T-helper 17 cell (primary cell): ENCODE data around the gene MTOR. TPM values are rescaled to one million over a fixed set of nuclear protein-coding genes. Genes with fewer than 3 reads are reported as not detected.

ENCODE experiments used
- ATAC-seq: fragments of 150-1000 bp; cut with Tn5 transposase; 2 replicates; pipeline ENCODE4 v1.10.0; 2021; ENCODE audit warnings: mild to moderate bottlenecking, moderate library complexity
- DNase-seq, 3 donors: peaks; one replicate each; pipeline versions ENCODE4 v3.0.0 to v3.0.0-alpha.2; 2020 to 2021
- H3K9me3 ChIP-seq: one replicate; pipeline ENCODE4 v1.7.0; 2013; ENCODE audit warnings: low read length, mild to moderate bottlenecking; ENCODE audit not compliant: control insufficient read depth, poor library complexity, severe bottlenecking
- H3K27ac Mint-ChIP-seq: one replicate; pipeline ENCODE4 v1.8.0; 2022; ENCODE audit warnings: mild to moderate bottlenecking, moderate library complexity, mixed read lengths
- H3K27me3 Mint-ChIP-seq: one replicate; pipeline ENCODE4 v1.8.0; 2022; ENCODE audit warnings: mixed read lengths
- H3K36me3 Mint-ChIP-seq: one replicate; pipeline ENCODE4 v1.8.0; 2022; ENCODE audit warnings: low read depth, mixed read lengths
- H3K4me1 Mint-ChIP-seq: one replicate; pipeline ENCODE4 v1.8.0; 2022; ENCODE audit warnings: mild to moderate bottlenecking, mixed read lengths
- H3K4me3 Mint-ChIP-seq: one replicate; pipeline ENCODE4 v1.8.0; 2022; ENCODE audit warnings: mild to moderate bottlenecking, moderate library complexity, mixed read lengths
- total RNA-seq, 4 donors: library from RNA in 2 of 4; stranded (reverse) in 2 of 4; gene quantifications; one replicate each; pipeline ENCODE4 v1.2.3 and lab custom pipeline; 2022 to 2026

The MTOR gene
- total RNA-seq, 2 donors from 2014 or later: 47.3 to 50.0 TPM

DNA sequence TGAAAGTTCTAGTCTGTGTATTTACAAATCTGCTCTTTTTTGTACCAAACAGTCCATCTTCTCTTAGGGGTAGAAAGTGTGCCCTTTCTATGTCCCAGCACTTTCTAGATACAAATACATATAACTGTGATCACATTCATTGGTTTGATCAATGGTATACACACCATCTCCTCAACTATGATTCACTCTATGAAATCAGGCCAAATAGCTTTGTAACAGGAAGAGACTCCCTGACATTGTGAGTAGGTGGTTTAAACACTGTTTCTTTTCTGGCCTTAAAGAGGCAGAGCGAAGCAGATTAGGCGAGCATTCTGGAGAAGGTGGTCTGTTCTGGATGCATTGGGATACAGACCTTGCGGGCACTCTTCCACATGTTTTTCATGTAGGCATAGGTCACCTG is 123.4 kb downstream of the MTOR start:
- no peaks in the 10 kb centered on the region for H3K9me3 ChIP-seq
- Mint-ChIP-seq H3K27me3 (no peaks in the 10 kb centered on the region), H3K36me3 (peaks cover 9% of the 10 kb centered on the region), H3K4me1 (no peaks in the 10 kb centered on the region), H3K4me3 (no peak overlapping the region), H3K27ac (no peak overlapping the region)
- DNase-seq (no peak), ATAC-seq (no peak)

DNA sequence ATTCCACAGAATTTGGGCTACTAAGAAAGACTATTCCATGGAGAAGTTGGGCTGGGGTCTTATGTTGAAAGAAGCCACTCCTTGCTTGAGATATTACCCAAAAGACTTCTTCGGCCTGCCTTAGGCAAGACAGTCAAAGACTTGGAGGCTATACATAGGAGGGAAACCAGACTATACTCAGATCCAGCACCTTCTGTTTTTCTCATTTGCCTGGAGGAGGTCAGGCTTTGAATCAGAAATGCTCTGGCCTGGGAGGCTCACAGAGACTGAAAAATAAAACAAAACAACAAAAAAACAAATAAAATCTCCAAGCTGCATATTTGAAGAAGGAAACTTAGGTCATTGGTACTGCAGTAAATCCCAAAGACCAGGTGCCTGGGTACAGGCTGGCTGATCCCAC is 124.3 kb downstream of the MTOR start:
- Mint-ChIP-seq H3K36me3 (peaks cover 6% of the 10 kb centered on the region), H3K27ac (no peak overlapping the region)

DNA sequence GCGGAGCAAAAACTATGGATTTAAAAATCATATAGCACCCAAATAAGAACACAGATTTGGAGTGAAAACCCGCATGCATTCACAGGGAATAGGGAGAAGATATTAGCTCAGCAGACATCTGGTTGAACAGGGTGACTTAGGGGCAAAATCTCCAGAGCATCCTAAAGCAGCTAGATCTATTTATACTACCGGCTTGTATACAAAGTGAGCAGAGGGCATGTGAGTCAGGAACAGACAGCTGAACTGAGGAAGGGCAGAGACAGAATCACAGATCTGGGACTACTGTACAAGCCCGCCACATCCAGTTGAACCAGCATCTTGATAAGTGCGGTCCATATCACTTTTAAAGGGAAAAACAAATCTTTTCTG is 127.5 kb downstream of the MTOR start:
- H3K9me3 ChIP-seq: no peaks in the 10 kb centered on the region
- Mint-ChIP-seq H3K27me3 (no peaks in the 10 kb centered on the region), H3K4me1 (no peaks in the 10 kb centered on the region), H3K27ac (no peak overlapping the region), H3K4me3 (no peak overlapping the region), H3K36me3 (peaks cover 13% of the 10 kb centered on the region)
- ATAC-seq: no peak
- no peak for DNase-seq

More for the DNA sequence above, 124.3 kb downstream of the MTOR start:
- H3K9me3 ChIP-seq: no peaks in the 10 kb centered on the region
- DNase-seq (no peak), ATAC-seq (no peak)
- H3K4me3 Mint-ChIP-seq: no peak overlapping the region
- no peaks in the 10 kb centered on the region for H3K4me1 Mint-ChIP-seq
- H3K27me3 Mint-ChIP-seq: no peaks in the 10 kb centered on the region

DNA sequence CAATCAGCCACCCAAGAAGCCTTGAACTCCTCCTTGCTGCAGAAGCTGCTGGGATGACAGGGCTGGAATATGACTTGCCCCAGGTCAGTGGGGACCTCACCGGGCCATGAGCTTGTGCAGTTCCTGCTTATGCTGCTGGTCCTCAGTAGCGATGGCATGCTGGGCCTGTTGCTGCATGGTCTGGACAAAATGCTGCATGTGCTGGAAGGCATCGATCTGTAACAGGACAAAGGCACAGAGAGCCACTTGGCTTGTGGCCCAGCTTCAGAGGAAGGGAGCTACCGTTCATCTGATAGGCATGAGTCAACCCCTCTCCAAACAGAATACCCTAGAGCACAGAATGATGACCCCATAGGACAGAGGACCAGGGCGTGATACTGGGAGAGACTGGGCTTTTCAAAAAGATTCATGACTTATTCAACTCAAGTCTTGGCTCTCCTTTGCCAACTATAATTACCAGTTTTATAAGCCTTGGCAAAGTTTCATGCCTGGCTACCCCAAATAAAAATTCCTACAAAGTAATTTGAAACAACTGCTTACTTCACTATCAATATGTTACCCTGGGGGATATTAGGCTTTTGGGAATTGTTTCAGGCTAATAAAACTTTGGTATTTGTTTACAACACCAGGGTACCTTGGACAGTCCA is 128.0 kb downstream of the MTOR start:
- H3K36me3 Mint-ChIP-seq: peaks cover 15% of the 10 kb centered on the region
- no peak overlapping the region for H3K27ac Mint-ChIP-seq

DNA sequence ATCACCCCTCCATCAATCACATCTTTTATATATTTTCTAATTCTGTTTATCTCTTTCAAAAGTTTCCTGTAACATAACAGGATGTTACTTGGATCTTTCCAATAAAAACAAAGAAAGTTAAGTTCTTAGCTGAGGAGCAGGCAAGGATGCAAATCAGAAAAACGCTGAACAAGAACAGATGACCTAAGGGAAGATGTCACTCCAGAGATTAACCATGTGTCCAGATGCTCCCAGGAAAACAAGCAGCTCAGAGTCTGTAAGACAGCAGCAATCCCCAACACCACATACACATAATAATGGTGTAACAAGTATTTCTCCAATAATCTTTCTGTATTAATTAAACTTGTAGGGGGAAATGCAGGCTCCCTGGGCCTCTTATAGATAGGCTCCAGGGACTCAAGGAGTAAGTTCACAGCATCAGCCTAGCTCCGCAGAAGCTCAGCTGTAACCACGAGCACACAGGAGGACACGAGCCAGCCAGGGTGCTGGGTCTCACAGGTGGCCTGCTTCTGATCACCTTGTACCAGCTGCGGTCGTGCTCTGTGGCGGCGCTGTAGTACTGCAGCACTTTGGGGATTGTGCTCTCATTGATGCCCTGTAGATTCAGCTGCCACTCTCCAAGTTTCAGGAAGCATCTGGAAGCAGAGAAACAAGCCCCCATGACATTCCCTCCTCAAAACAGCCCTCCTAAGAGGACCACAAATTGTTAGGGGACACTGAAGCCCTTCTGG is 129.6 kb downstream of the MTOR start:
- Mint-ChIP-seq H3K36me3 (peaks cover 14% of the 10 kb centered on the region), H3K27ac (no peak overlapping the region), H3K27me3 (no peaks in the 10 kb centered on the region), H3K4me3 (no peak overlapping the region), H3K4me1 (no peaks in the 10 kb centered on the region)
- no peak for ATAC-seq
- DNase-seq: no peak
- H3K9me3 ChIP-seq: no peaks in the 10 kb centered on the region

More for the DNA sequence above, 128.0 kb downstream of the MTOR start:
- H3K9me3 ChIP-seq: no peaks in the 10 kb centered on the region
- no peak for ATAC-seq
- H3K4me3 Mint-ChIP-seq: no peak overlapping the region
- H3K27me3 Mint-ChIP-seq: no peaks in the 10 kb centered on the region
- H3K4me1 Mint-ChIP-seq: no peaks in the 10 kb centered on the region
- no peak for DNase-seq

DNA sequence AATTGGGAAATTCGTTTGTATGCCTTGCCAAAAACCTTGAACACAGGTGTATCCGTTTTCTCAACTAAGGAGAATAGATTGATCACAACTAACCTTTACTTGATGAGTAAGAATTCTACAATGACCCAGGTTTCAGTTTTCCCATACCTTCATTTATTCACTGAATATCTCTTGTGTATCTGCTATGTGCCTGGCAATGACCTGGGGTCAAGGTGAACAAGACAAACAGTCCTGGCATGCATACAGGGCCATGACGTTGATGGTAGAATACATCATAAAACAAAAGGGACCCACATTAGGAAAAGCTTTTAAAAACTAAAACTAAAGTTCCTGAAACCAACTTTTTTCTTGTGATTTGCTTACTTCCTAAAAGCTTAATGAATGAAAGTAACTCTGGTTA is 130.5 kb downstream of the MTOR start:
- peaks cover 17% of the 10 kb centered on the region for H3K36me3 Mint-ChIP-seq
- H3K9me3 ChIP-seq: no peaks in the 10 kb centered on the region
- H3K4me3 Mint-ChIP-seq: no peak overlapping the region
- H3K4me1 Mint-ChIP-seq: no peaks in the 10 kb centered on the region
- H3K27me3 Mint-ChIP-seq: no peaks in the 10 kb centered on the region
- H3K27ac Mint-ChIP-seq: peak overlapping the region; percentile 77
- DNase-seq: no peak
- no peak for ATAC-seq

DNA sequence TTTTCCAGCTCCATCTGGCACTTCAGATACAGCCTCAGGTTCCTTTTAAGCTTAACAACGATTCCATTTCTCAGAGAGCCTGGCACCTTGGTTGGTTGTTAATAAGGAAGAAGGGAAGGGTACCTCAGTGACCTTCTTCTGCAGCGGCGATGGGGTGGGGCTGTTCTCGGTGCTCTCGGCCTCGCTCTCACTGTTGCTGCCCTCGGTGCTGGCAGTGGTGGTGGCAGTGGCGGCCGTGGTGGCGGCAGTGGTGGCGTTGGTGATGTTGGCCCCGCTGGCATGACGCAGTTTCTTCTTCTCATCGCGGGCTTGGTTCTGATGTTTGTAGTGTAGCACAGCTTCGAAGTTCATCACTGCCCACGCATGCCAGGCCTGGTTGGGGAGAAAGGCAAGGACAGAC is 131.9 kb downstream of the MTOR start:
- Mint-ChIP-seq H3K4me3 (no peak overlapping the region), H3K27ac (peak overlapping the region; percentile 77), H3K27me3 (no peaks in the 10 kb centered on the region), H3K4me1 (peaks cover 2% of the 10 kb centered on the region), H3K36me3 (peaks cover 20% of the 10 kb centered on the region)
- DNase-seq (no peak), ATAC-seq (no peak)
- no peaks in the 10 kb centered on the region for H3K9me3 ChIP-seq

DNA sequence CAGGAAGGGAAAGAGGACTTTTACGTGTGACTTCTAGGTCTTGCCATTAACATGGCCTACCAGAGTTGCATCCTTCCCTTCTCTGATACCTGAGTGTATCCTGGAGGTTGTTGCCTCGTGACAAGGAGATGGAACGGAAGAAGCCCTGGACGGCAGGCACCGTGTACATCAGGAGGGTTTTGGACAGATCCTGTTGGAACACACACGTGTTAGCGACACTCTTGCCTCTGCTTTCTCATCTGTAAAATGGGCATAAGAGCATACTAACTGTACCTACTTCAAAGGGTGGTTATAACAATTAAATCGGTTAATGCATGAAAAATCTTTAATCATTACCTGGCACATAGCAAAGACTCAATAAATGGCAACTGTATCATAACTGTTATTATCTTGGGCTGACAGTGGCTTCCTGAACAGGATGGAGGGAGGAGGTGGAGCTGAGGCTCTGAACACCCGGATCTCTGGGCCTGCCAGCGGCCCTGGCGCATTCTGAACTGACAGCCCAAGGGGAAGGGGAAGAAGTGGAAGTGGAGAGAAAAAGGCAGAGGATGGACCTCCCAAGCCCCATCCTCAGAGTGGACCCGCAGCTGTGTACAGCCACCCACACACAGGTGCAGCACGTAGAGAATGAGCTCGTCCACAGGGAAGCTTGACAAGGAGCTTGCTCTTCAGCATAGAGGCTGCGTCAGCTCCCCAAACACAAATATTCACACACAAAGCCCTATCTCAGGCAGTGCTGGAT is 132.5 kb downstream of the MTOR start:
- Mint-ChIP-seq H3K27me3 (no peaks in the 10 kb centered on the region), H3K27ac (no peak overlapping the region), H3K4me3 (no peak overlapping the region), H3K4me1 (peaks cover 2% of the 10 kb centered on the region), H3K36me3 (peaks cover 23% of the 10 kb centered on the region)
- DNase-seq (no peak), ATAC-seq (no peak)
- no peaks in the 10 kb centered on the region for H3K9me3 ChIP-seq

DNA sequence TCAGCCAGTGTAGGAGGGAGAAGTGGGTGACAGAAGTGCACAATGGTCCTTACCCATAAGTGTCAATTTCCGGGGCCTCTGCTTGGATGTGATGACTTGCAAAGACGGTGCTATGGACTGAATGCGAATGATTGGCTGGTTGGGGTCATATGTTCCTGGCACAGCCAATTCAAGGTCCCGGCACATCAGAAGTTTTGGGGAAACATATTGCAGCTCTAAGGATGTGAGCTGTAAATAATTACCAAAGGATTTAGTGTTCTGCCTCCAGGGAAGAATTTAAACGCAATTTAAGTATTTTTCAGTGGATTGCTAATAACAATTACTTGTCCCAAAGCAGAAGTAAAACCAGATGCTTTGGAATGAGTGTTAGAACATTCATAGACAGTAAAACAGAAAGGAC is 135.8 kb downstream of the MTOR start:
- peaks cover 2% of the 10 kb centered on the region for H3K4me1 Mint-ChIP-seq
- H3K9me3 ChIP-seq: no peaks in the 10 kb centered on the region

DNA sequence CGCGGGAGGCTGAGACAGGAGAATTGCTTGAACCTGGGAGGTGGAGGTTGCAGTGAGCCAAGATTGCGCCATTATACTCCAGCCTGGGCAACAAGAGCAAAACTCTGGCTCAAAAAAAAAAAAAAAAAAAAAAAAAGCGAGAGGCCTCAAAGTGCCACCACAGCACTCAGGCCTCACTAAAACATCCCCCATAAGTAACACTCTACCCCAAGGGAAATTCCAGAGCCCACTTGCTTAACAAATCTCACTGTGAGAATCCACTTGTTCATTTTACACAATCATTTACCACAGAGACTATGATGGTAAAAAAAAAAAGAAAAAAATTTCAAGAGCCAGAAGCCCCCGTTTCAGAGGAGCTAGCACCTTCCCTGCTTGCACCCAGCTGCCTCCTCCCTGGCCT is 136.4 kb downstream of the MTOR start:
- no peaks in the 10 kb centered on the region for H3K9me3 ChIP-seq
- H3K36me3 Mint-ChIP-seq: peaks cover 19% of the 10 kb centered on the region
- no peak overlapping the region for H3K4me3 Mint-ChIP-seq
- peaks cover 2% of the 10 kb centered on the region for H3K4me1 Mint-ChIP-seq
- no peak overlapping the region for H3K27ac Mint-ChIP-seq
- H3K27me3 Mint-ChIP-seq: no peaks in the 10 kb centered on the region
- ATAC-seq (no peak), DNase-seq (no peak)

More for the DNA sequence above, 135.8 kb downstream of the MTOR start:
- ATAC-seq (no peak), DNase-seq (no peak)
- no peak overlapping the region for H3K4me3 Mint-ChIP-seq
- H3K27me3 Mint-ChIP-seq: no peaks in the 10 kb centered on the region
- peaks cover 21% of the 10 kb centered on the region for H3K36me3 Mint-ChIP-seq
- no peak overlapping the region for H3K27ac Mint-ChIP-seq

DNA sequence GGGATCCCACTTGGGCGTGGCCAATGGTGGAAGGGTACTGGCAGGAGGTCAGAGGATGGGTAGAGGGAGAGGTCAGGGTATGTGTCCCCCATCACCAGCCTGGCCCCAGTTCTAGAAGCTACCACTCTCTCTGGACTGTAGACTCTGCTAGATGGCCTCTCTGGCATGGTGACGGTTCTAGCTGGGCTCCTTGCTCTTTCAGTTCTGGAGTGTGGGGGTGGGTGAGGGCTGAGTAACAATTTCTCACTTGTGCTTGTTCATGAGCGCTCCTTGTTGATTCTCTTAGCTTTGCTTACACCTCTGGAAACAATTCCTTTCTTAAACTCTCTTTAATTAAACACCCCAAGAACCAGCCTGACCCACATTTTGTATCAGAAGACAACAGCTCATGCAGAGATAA is 137.4 kb downstream of the MTOR start:
- no peak overlapping the region for H3K4me3 Mint-ChIP-seq
- no peaks in the 10 kb centered on the region for H3K9me3 ChIP-seq
- no peak overlapping the region for H3K27ac Mint-ChIP-seq
- no peak for ATAC-seq
- H3K36me3 Mint-ChIP-seq: peaks cover 15% of the 10 kb centered on the region
- peaks cover 2% of the 10 kb centered on the region for H3K4me1 Mint-ChIP-seq
- no peak for DNase-seq
- H3K27me3 Mint-ChIP-seq: no peaks in the 10 kb centered on the region

DNA sequence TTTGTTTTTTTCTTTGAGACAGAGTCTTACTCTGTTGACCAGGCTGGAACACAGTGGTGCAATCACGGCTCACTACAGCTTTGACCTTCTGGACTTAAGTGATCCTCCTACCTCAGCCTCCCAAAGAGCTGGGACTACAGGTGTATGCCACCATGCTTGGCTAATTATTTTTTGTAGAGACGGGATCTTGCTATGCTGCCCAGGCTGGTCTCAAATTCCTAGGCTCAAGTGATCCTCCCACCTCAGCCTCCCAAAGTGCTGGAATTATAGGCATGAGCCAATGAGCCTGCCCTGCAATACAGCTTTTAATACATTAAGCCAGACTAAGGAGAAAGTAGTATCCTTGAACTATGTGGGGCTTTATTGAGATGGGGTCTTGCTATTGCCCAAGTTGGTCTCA is 146.0 kb downstream of the MTOR start:
- H3K27me3 Mint-ChIP-seq: no peaks in the 10 kb centered on the region
- peaks cover 11% of the 10 kb centered on the region for H3K36me3 Mint-ChIP-seq
- H3K4me1 Mint-ChIP-seq: peaks cover 2% of the 10 kb centered on the region
- H3K9me3 ChIP-seq: no peaks in the 10 kb centered on the region
- DNase-seq: no peak
- H3K4me3 Mint-ChIP-seq: no peak overlapping the region
- no peak for ATAC-seq
- H3K27ac Mint-ChIP-seq: no peak overlapping the region

DNA sequence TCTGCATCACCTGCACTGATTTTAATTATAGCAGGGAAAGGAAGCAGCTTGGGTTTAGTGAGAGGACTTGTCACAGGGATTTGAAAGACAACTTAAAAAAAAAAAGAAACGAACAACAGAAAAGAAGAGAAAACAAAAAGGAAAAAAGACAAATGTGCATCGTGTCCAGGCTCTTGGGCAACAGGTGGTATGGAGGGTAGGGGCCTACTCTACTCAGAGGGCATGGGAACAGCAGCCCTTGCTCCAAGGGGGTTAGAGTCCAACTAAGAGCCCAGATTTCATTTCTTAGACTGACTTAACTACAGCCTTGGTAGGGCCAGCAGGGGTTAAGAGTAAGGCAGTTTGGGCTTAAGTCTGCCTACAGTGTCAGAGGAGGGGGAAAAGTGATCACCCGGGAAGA is 147.4 kb downstream of the MTOR start:
- peaks cover 2% of the 10 kb centered on the region for H3K4me1 Mint-ChIP-seq
- DNase-seq (no peak), ATAC-seq (no peak)
- no peak overlapping the region for H3K4me3 Mint-ChIP-seq
- no peaks in the 10 kb centered on the region for H3K27me3 Mint-ChIP-seq
- H3K36me3 Mint-ChIP-seq: peaks cover 11% of the 10 kb centered on the region
- no peaks in the 10 kb centered on the region for H3K9me3 ChIP-seq
- H3K27ac Mint-ChIP-seq: no peak overlapping the region
